Lower lobe of right lung (tissue), 2 donors: Measurements from ENCODE around the gene SLC35A3. TPM values are rescaled to one million over a fixed set of nuclear protein-coding genes. Genes with fewer than 3 reads are reported as not detected.
"Not testable (repeated sequence)": the region's sequence is repeated elsewhere in the genome, so short reads cannot be mapped to it uniquely, and the experiment has no call there.

Experiments
- ATAC-seq, 2 donors: fragments of 200-7000 bp; cut with Tn5 transposase; one replicate each; pipeline ENCODE4 v1.9.1; 2020 to 2022; ENCODE audit warnings: mild to moderate bottlenecking in 2 of 2, moderate library complexity in 2 of 2
- DNase-seq: peaks from one replicate; pipeline ENCODE4 v3.0.0-alpha.2; 2020
- H3K27ac ChIP-seq: fragments of 200-600 bp; one replicate; pipeline ENCODE4 v1.8.0; 2022
- H3K27me3 ChIP-seq: fragments of 200-600 bp; one replicate; pipeline ENCODE4 v1.8.0; 2022; ENCODE audit warnings: low read depth
- H3K36me3 ChIP-seq: fragments of 200-600 bp; one replicate; pipeline ENCODE4 v1.8.0; 2022; ENCODE audit warnings: mild to moderate bottlenecking
- H3K4me1 ChIP-seq: fragments of 200-600 bp; one replicate; pipeline ENCODE4 v1.8.0; 2022
- H3K4me3 ChIP-seq: fragments of 200-600 bp; one replicate; pipeline ENCODE4 v1.8.0; 2022; ENCODE audit warnings: mild to moderate bottlenecking
- H3K9me3 ChIP-seq: fragments of 200-600 bp; one replicate; pipeline ENCODE4 v1.8.0; 2022
- CTCF ChIP-seq: fragments of 200-600 bp; IDR thresholded peaks from one replicate; pipeline ENCODE4 v1.8.0; 2022; ENCODE audit warnings: antibody characterized with exemption, mild to moderate bottlenecking
- intact Hi-C: fragments of 100-400 bp; cut with DNase I; formaldehyde crosslinking; loops from one replicate; pipeline ENCODE4 v1.11.0; 2022
- total RNA-seq: library from RNA; stranded (reverse); fragmentation: NEBNext Ultra II Directional; extraction: Animal tissue kit (Norgen Biotek cat#: 25700); gene quantifications from one replicate; pipeline ENCODE4 v1.2.1, GENCODE V29; 2021
- donor health status: DM: no; HTN: yes; CAD: no; lungs with severe emphysema.

The SLC35A3 gene
- total RNA-seq, 1 donor from 2014 or later, result 30.6 TPM

GRCh38 chr1:100045206-100045605 is 75.4 kb downstream of the SLC35A3 start:
- Histone ChIP-seq H3K27me3 (no peaks in the 10 kb centered on the region), H3K4me1 (peaks cover 54% of the 10 kb centered on the region), H3K36me3 (peaks cover 3% of the 10 kb centered on the region), H3K27ac (no peak overlapping the region), H3K4me3 (no peak overlapping the region), H3K9me3 (no peaks in the 10 kb centered on the region)
- no peak for TF ChIP-seq CTCF
- intact Hi-C loops, result no loop called here
- ATAC-seq (no peak), DNase-seq (no peak)

GRCh38 chr1:100047235-100047708 is 77.5 kb downstream of the SLC35A3 start:
- peaks cover 42% of the 10 kb centered on the region for H3K4me1 ChIP-seq
- H3K27me3 ChIP-seq, ATAC-seq, H3K9me3 ChIP-seq, H3K4me3 ChIP-seq, H3K36me3 ChIP-seq, H3K27ac ChIP-seq, intact Hi-C loops: not testable (repeated sequence)
- peak; percentile 62 for DNase-seq

- H3K4me3 ChIP-seq, result no peak overlapping the region
- peaks cover 39% of the 10 kb centered on the region for H3K4me1 ChIP-seq
These were observed 80.3 kb downstream of the SLC35A3 start for GRCh38 chr1:100050139-100050538.

GRCh38 chr1:100051401-100051800 is 81.6 kb downstream of the SLC35A3 start:
- intact Hi-C loops, result no loop called here
- peaks cover 36% of the 10 kb centered on the region for H3K4me1 ChIP-seq
- TF ChIP-seq CTCF, result no peak

More at GRCh38 chr1:100050139-100050538, 80.3 kb downstream of the SLC35A3 start:
- Histone ChIP-seq H3K27me3 (no peaks in the 10 kb centered on the region), H3K9me3 (no peaks in the 10 kb centered on the region), H3K36me3 (peaks cover 16% of the 10 kb centered on the region), H3K27ac (no peak overlapping the region)
- ATAC-seq (no peak), DNase-seq (no peak)
- no peak for TF ChIP-seq CTCF
- intact Hi-C loops, result no loop called here

GRCh38 chr1:100051893-100052292 is 82.1 kb downstream of the SLC35A3 start:
- DNase-seq (no peak), ATAC-seq (no peak)
- no peak overlapping the region for H3K27ac ChIP-seq
- no peaks in the 10 kb centered on the region for H3K9me3 ChIP-seq
- H3K4me3 ChIP-seq, result no peak overlapping the region
- H3K36me3 ChIP-seq, result peaks cover 23% of the 10 kb centered on the region
- intact Hi-C loops, result no loop called here
- peaks cover 31% of the 10 kb centered on the region for H3K4me1 ChIP-seq
- H3K27me3 ChIP-seq, result no peaks in the 10 kb centered on the region
- no peak for TF ChIP-seq CTCF

More at GRCh38 chr1:100051401-100051800, 81.6 kb downstream of the SLC35A3 start:
- Histone ChIP-seq H3K36me3 (peaks cover 18% of the 10 kb centered on the region), H3K9me3 (no peaks in the 10 kb centered on the region), H3K27ac (no peak overlapping the region), H3K27me3 (no peaks in the 10 kb centered on the region), H3K4me3 (no peak overlapping the region)
- ATAC-seq (no peak), DNase-seq (no peak)

GRCh38 chr1:100053119-100053518 is 83.3 kb downstream of the SLC35A3 start:
- H3K9me3 ChIP-seq, result no peaks in the 10 kb centered on the region
- H3K27me3 ChIP-seq, result no peaks in the 10 kb centered on the region
- no peak for TF ChIP-seq CTCF
- H3K4me1 ChIP-seq, result peaks cover 19% of the 10 kb centered on the region
- H3K4me3 ChIP-seq, result no peak overlapping the region
- DNase-seq (no peak), ATAC-seq (no peak)
- H3K27ac ChIP-seq, result no peak overlapping the region
- intact Hi-C loops, result no loop called here
- H3K36me3 ChIP-seq, result peaks cover 33% of the 10 kb centered on the region
